ENCODE measurements around the gene MLST8. TPM values are rescaled to one million over a fixed set of nuclear protein-coding genes. Genes with fewer than 3 reads are reported as not detected.

The MLST8 gene
- total and polyA plus RNA-seq, 2 of the 8 experiments (the other 6 are each of a cell fraction or from before 2014, with no cell fraction given) = 67.6 to 321 TPM

DNA sequence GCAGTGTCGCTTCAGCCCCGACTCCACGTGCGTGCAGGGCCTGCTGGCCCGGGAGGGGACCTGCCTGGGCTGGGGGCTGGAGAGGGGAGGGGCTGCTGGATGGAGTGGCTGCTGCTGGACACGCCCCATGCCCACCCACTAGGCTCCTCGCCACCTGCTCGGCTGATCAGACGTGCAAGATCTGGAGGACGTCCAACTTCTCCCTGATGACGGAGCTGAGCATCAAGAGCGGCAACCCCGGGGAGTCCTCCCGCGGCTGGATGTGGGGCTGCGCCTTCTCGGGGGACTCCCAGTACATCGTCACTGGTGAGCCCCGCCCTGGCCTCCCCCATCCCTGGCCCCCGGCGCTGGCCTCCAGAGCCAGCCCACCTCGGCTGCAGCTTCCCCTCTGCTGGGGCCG, 3.1 kb downstream of the MLST8 start (continued):
- TF ChIP-seq, protein P1, sequence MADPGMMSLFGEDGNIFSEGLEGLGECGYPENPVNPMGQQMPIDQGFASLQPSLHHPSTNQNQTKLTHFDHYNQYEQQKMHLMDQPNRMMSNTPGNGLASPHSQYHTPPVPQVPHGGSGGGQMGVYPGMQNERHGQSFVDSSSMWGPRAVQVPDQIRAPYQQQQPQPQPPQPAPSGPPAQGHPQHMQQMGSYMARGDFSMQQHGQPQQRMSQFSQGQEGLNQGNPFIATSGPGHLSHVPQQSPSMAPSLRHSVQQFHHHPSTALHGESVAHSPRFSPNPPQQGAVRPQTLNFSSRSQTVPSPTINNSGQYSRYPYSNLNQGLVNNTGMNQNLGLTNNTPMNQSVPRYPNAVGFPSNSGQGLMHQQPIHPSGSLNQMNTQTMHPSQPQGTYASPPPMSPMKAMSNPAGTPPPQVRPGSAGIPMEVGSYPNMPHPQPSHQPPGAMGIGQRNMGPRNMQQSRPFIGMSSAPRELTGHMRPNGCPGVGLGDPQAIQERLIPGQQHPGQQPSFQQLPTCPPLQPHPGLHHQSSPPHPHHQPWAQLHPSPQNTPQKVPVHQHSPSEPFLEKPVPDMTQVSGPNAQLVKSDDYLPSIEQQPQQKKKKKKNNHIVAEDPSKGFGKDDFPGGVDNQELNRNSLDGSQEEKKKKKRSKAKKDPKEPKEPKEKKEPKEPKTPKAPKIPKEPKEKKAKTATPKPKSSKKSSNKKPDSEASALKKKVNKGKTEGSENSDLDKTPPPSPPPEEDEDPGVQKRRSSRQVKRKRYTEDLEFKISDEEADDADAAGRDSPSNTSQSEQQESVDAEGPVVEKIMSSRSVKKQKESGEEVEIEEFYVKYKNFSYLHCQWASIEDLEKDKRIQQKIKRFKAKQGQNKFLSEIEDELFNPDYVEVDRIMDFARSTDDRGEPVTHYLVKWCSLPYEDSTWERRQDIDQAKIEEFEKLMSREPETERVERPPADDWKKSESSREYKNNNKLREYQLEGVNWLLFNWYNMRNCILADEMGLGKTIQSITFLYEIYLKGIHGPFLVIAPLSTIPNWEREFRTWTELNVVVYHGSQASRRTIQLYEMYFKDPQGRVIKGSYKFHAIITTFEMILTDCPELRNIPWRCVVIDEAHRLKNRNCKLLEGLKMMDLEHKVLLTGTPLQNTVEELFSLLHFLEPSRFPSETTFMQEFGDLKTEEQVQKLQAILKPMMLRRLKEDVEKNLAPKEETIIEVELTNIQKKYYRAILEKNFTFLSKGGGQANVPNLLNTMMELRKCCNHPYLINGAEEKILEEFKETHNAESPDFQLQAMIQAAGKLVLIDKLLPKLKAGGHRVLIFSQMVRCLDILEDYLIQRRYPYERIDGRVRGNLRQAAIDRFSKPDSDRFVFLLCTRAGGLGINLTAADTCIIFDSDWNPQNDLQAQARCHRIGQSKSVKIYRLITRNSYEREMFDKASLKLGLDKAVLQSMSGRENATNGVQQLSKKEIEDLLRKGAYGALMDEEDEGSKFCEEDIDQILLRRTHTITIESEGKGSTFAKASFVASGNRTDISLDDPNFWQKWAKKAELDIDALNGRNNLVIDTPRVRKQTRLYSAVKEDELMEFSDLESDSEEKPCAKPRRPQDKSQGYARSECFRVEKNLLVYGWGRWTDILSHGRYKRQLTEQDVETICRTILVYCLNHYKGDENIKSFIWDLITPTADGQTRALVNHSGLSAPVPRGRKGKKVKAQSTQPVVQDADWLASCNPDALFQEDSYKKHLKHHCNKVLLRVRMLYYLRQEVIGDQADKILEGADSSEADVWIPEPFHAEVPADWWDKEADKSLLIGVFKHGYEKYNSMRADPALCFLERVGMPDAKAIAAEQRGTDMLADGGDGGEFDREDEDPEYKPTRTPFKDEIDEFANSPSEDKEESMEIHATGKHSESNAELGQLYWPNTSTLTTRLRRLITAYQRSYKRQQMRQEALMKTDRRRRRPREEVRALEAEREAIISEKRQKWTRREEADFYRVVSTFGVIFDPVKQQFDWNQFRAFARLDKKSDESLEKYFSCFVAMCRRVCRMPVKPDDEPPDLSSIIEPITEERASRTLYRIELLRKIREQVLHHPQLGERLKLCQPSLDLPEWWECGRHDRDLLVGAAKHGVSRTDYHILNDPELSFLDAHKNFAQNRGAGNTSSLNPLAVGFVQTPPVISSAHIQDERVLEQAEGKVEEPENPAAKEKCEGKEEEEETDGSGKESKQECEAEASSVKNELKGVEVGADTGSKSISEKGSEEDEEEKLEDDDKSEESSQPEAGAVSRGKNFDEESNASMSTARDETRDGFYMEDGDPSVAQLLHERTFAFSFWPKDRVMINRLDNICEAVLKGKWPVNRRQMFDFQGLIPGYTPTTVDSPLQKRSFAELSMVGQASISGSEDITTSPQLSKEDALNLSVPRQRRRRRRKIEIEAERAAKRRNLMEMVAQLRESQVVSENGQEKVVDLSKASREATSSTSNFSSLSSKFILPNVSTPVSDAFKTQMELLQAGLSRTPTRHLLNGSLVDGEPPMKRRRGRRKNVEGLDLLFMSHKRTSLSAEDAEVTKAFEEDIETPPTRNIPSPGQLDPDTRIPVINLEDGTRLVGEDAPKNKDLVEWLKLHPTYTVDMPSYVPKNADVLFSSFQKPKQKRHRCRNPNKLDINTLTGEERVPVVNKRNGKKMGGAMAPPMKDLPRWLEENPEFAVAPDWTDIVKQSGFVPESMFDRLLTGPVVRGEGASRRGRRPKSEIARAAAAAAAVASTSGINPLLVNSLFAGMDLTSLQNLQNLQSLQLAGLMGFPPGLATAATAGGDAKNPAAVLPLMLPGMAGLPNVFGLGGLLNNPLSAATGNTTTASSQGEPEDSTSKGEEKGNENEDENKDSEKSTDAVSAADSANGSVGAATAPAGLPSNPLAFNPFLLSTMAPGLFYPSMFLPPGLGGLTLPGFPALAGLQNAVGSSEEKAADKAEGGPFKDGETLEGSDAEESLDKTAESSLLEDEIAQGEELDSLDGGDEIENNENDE (IDR thresholded peaks at IDR 0.05; ENCODE audit: insufficient replicate concordance, low read length) = no peak
- no peak for TF ChIP-seq TAF7 (optimal IDR thresholded peaks at IDR 0.05; ENCODE audit: borderline replicate concordance, low read depth, low read length)
- no peak for TF ChIP-seq CBX8 (IDR thresholded peaks at IDR 0.05; ENCODE audit: borderline replicate concordance, low read depth, low read length)
- TF ChIP-seq TCF12 (IDR thresholded peaks at IDR 0.05; ENCODE audit: low read depth, low read length) = no peak
- no peak for TF ChIP-seq RAD21 (IDR thresholded peaks at IDR 0.05 in 1 of 2, conservative IDR thresholded peaks at IDR 0.05 in 1 of 2; ENCODE audit: low read depth in 2 of 2, low read length in 2 of 2)
- TF ChIP-seq EZH2 (IDR thresholded peaks at IDR 0.05; ENCODE audit: low read depth, low read length, severe bottlenecking) = no peak
- TF ChIP-seq POU5F1 (IDR thresholded peaks at IDR 0.05; ENCODE audit: low read depth, low read length) = no peak
- no peak for TF ChIP-seq RXRA (IDR thresholded peaks at IDR 0.05; ENCODE audit: insufficient read depth, low read depth, low read length)
- no peak for TF ChIP-seq BRCA1 (IDR thresholded peaks at IDR 0.05; ENCODE audit: low read depth, low read length)
- TF ChIP-seq SIN3A (conservative IDR thresholded peaks at IDR 0.05 in 1 of 2, IDR thresholded peaks at IDR 0.05 in 1 of 2; ENCODE audit: low read depth in 1 of 2, low read length in 2 of 2) = no peak
- no peak for TF ChIP-seq KDM4A (IDR thresholded peaks at IDR 0.05; ENCODE audit: low read depth, low read length, severe bottlenecking)

All from H1 (cell line).